Activated effector memory CD4-positive, alpha-beta T cell treated with anti-CD3 and anti-CD28 coated beads, Interleukin-2, amount 50 U/mL, for 16 hours (primary cell): ENCODE measurements around the gene GPRC5D.

Experiments used
- DNase-seq: peaks from one replicate; pipeline ENCODE4 v3.0.0-alpha.2; 2020

The GPRC5D gene

GRCh38 chr12:12979126-12979525 lies 27.2 kb upstream of the GPRC5D start:
- no peak for DNase-seq

DNA sequence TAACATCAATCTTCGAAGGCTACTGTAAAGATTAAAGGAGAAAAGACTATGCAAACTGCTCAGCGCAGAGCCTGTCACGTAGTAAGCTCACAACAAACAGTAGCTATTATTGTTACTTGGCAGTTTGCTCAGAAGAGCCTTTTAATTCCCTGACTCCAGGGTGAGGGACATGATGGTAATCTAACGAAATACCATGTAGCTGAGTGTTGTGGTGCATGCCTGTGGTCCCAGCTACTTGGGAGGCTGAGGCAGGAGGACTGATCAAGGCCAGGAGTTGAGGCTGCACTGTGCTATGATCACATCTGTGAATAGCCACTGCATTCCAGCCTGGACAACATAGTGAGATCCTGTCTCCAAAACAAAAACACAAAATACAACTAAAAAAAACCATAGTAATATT lies 25.3 kb upstream of the GPRC5D start:
- DNase-seq, result no peak

- no peak for DNase-seq
Measured at GRCh38 chr12:12976366-12976765, 24.4 kb upstream of the GPRC5D start.

- DNase-seq, result no peak
Measured at GRCh38 chr12:12975322-12976077, 23.5 kb upstream of the GPRC5D start.

GRCh38 chr12:12974211-12974610 lies 22.2 kb upstream of the GPRC5D start:
- no peak for DNase-seq

DNA sequence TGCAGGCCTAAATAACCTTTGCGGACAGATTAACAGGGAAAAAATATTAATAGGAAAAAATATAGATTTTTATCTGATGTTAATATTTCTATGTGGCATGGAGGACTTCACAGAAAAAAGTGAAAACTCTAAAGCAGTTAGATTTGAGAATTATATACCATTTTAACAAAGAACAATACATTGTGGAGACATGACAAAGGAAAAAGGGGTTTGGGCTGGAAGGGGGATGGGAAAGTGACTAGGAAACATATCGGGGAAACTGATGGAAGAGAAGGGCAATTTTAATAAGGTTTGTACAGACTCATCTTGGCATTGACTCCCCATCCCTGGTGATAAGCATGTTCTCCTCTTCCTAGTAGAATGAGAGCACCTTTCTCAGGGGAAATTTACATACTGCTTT lies 21.0 kb upstream of the GPRC5D start:
- no peak for DNase-seq

GRCh38 chr12:12965836-12966235 lies 13.9 kb upstream of the GPRC5D start:
- no peak for DNase-seq

DNA sequence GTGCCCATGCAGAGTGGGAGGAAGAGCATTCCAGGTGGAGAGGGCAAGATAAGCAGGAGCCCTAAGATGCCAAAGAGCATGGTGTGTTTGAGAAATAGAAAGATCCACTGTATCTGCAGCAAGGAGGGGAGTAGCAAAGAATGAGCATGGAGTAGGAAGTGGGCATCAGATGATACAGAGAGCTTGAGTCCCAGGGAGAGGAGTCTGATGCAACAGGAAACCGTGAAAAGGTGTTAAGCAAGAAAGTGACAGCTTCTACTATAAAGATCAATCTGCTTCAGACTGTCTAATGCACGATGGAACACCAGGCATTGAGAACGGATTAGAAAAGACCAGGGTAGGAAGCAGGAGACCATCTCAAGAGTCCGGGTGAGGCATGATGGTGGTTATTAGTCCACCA lies 12.3 kb upstream of the GPRC5D start:
- no peak for DNase-seq

DNA sequence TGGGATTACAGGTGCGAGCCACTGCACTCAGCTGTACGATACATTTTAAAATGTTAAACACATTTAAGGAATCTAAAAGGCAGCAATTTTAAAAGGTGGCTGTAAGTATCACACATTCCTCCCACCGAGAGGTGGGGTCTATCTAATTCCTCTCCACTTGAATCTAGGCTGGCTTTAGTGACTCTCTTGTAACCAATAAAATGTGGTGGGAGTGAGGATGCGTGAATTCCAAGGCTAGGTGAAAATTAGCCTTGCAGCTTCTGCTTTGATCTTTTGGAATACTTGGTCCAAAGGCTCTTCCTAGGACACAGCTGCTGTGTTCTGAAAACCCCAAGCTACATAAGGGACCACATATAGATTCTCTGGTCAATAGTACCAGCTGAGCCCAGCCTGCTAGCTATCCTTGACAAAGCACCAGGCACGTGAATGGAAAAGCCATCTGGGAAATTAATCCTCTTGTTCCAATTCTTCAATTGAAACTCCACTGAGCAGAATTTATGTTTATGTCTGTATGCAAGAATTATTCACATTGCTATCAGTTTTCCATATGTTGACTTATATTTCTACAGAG lies 8.8 kb upstream of the GPRC5D start:
- DNase-seq, result no peak

- DNase-seq, result no peak
Measured at GRCh38 chr12:12958886-12959285, 6.9 kb upstream of the GPRC5D start.

DNA sequence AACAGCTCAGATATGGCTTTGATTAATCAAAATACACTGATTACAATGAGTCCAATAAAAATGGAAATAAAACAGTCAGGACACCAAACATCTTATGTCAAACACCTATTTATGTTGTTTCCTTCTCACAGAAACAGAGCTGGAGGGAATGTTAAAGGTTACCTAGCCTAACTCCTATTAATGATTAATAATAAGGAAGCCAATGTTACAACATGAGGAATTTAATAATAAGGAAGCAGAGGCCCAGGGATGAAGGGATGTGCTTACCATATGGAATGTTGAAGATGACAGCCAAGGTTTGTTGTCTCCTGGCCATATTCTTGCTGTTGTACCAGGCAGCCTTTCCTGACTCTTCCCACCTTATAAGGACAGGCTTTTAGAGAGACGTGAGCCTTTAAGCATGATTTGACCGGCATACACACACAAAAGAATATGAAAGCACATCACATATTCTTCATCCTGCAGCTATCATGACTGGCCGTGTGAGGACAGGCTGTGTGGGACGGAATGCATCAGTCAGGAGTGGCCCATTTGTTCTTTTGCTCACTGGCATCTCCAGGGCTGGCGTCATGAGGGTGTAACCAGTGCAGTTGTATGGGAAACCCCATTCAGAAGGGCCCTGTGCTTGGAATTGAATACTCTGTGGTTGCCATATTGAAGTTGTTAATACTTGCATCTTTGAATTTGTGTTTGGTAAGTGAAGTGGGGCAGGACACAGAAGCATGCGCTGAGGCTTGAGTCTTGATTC lies 3.1 kb upstream of the GPRC5D start:
- DNase-seq, result no peak

GRCh38 chr12:12954356-12954755 lies 2.4 kb upstream of the GPRC5D start:
- DNase-seq, result no peak

- no peak for DNase-seq
Measured at GRCh38 chr12:12951504-12951903, 466 bp downstream of the GPRC5D start.

DNA sequence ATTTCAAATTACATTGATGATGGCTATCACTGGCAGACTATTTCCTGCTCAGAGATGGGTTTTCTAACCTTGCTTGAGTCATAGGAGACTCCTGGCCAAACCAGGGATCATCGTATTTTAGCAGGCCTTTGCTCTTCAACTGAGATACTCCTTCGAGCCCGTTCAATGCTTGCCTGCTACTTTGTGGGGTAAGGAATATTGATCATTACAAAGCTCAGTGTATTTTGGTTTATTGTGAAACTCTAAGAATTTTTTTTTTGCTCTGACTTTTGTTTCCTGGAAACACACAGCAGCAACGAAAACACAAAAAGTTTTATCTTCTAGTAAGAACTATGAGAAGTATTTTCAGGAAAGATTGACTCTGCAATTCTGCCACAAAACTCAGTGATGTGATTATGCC lies 4.1 kb downstream of the GPRC5D start:
- no peak for DNase-seq

GRCh38 chr12:12946686-12947355 lies 5.1 kb downstream of the GPRC5D start:
- no peak for DNase-seq

DNA sequence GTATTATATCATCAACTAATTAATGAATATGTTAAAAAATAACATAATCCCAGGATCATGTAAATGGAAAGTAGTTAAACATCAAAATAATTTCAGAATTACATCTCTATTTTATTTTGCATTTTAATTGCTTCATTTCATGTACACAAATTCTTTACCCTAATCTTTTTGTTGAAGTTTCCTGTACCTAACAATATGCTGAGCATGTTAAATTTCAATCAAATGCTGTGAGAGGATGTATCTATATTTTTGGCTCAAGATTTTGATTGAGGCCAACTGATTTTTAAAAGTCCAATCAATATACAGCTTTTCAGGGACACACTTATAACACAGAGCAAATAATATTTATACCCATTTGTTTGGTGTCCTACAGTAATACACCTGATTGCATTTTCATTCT lies 6.4 kb downstream of the GPRC5D start:
- DNase-seq, result no peak

GRCh38 chr12:12943586-12944260 lies 8.2 kb downstream of the GPRC5D start:
- DNase-seq, result no peak

GRCh38 chr12:12941450-12942350 lies 10.3 kb downstream of the GPRC5D start:
- no peak for DNase-seq

DNA sequence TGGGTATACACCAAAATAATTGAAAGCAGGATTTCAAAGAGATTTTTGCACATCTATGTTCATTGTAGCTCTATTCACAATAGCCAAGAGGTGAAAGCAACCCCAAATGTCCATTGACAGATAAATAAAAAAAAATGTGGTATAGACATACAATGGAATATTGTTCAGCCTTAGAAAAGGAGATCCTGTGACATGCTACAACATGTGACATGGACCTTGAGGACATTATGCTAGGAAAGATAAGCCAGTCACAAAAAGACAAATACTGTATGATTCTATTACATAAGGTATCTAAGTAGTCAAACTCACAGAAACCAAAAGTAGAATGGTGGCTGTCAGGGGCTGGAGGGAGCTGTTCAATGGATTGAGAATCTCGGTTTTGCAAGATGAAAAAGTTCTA lies 12.1 kb downstream of the GPRC5D start:
- DNase-seq, result no peak

GRCh38 chr12:12938541-12938940 lies 13.4 kb downstream of the GPRC5D start:
- no peak for DNase-seq

DNA sequence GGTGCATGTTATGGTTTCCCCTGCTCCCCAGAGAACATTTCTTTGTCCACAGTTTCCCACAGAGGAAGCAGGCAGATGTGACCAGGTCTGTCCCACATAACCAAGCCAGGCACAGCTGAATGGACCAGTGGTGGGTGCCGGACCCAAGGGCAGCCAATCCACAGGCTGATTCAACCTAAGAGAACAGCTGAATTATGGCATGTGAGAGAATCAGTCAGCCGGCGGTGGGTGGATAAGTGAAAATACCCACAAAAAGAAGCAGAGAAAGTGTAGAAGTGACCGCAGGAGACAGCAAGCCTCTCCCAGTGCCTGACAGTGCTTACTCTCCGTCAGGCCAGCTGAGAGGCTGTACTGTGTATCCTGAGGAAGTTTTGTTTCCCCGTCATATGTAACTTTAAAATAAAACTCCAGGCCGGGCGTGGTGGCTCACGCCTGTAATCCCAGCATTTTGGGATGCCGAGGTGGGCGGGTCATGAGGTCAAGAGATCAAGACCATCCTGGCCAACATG lies 14.9 kb downstream of the GPRC5D start:
- no peak for DNase-seq

GRCh38 chr12:12934556-12934955 lies 17.4 kb downstream of the GPRC5D start:
- DNase-seq, result no peak
